K562 (cell line): Measurements from ENCODE around the gene KLK3. TPM values are rescaled to one million over a fixed set of nuclear protein-coding genes. Genes with fewer than 3 reads are reported as not detected.
A peak's percentile ranks its signal among the peaks of the same experiment; 100 is the strongest.

Experiments
- CBFA2T3 ChIP-seq: fragments of 450-650 bp; IDR thresholded peaks from 2 replicates; pipeline ENCODE4 v1.6.1; 2017
- CREB1 ChIP-seq, 2 experiments: sonication (generic) in 1 of 2; formaldehyde crosslinking in 1 of 2; IDR thresholded peaks; 2 replicates each; pipeline versions ENCODE4 v1.6.1 to v1.8.0; 2012 to 2022; ENCODE audit warnings: inconsistent platforms in 1 of 2, mild to moderate bottlenecking in 1 of 2, missing genetic modification reagents in 1 of 2, moderate library complexity in 1 of 2
- E2F3 ChIP-seq: fragments of 250-450 bp; sonication (Bioruptor Pico); IDR thresholded peaks from 2 replicates; pipeline ENCODE4 v1.4.0; 2020; ENCODE audit warnings: mild to moderate bottlenecking
- FOSL1 ChIP-seq: fragments of 200-800 bp; sonication (Bioruptor generic); conservative IDR thresholded peaks from 2 replicates; pipeline ENCODE4 v1.6.1; 2016; ENCODE audit warnings: missing genetic modification characterization, missing compliant biosample characterization
- FOXJ3 ChIP-seq: sonication (generic); formaldehyde crosslinking; IDR thresholded peaks from 2 replicates; pipeline ENCODE4 v1.4.0; 2020; ENCODE audit warnings: mild to moderate bottlenecking, missing genetic modification reagents
- HDAC1 ChIP-seq, 2 experiments: fragments of 450-650 bp; IDR thresholded peaks; 2 replicates each; pipeline ENCODE4 v1.6.1; 2016 to 2017; ENCODE audit warnings: inconsistent platforms in 1 of 2, mild to moderate bottlenecking in 1 of 2, moderate library complexity in 1 of 2
- JUND ChIP-seq, 2 experiments: IDR thresholded peaks; 2 replicates in 1 of 2; 3 replicates in 1 of 2; pipeline ENCODE4 v1.6.1; 2011; ENCODE audit warnings: borderline replicate concordance in 2 of 2, low read depth in 2 of 2, low read length in 2 of 2, improper control_type of control experiment in 1 of 2, missing biosample characterization in 1 of 2, missing genetic modification characterization in 1 of 2, missing genetic modification reagents in 1 of 2
- MCM5 ChIP-seq: fragments of 450-650 bp; IDR thresholded peaks from 2 replicates; pipeline ENCODE4 v1.6.1; 2016; ENCODE audit warnings: low read depth
- NCOR1 ChIP-seq: fragments of 450-650 bp; IDR thresholded peaks from 2 replicates; pipeline ENCODE4 v1.6.1; 2016; ENCODE audit warnings: mild to moderate bottlenecking, moderate library complexity
- NFIC ChIP-seq: fragments of 450-650 bp; IDR thresholded peaks from 2 replicates; pipeline ENCODE4 v1.6.1; 2017; ENCODE audit warnings: mild to moderate bottlenecking, inconsistent platforms
- POLR3A ChIP-seq: IDR thresholded peaks from 2 replicates; pipeline ENCODE4 v1.6.1; 2011; ENCODE audit warnings: borderline replicate concordance, mild to moderate bottlenecking, moderate library complexity; ENCODE audit not compliant: insufficient read length, insufficient read depth; ENCODE audit errors: extremely low read depth
- RNF2 ChIP-seq: sonication (generic); IDR thresholded peaks from 2 replicates; pipeline ENCODE4 v1.6.1; 2016
- SAFB ChIP-seq: fragments of 200-400 bp; formaldehyde crosslinking; IDR thresholded peaks from 2 replicates; pipeline ENCODE4 v1.6.1; 2017; ENCODE audit warnings: low read depth, low read length, borderline replicate concordance
- SFPQ ChIP-seq: fragments of 200-400 bp; formaldehyde crosslinking; IDR thresholded peaks from 2 replicates; pipeline ENCODE4 v1.6.1; 2017; ENCODE audit warnings: mild to moderate bottlenecking, low read depth, low read length, moderate library complexity
- SMARCE1 ChIP-seq: fragments of 450-650 bp; IDR thresholded peaks from 2 replicates; pipeline ENCODE4 v1.7.1; 2016; ENCODE audit warnings: mild to moderate bottlenecking
- ZC3H8 ChIP-seq: fragments of 450-650 bp; IDR thresholded peaks from 2 replicates; pipeline ENCODE4 v1.6.1; 2017
- polyA plus RNA-seq, 8 experiments: library from polyadenylated mRNA; depleted of rRNA in 4 of 8; stranded (reverse) in 5 of 8; unstranded in 3 of 8; fragments of >200 nt; fragmentation: Nextera tagmentation in 2 of 8; fragmentation: Illumina TruSeq in 1 of 8; extraction: Ambion mirVana in 2 of 8; extraction: Trizol in 1 of 8; gene quantifications; 2 replicates each; pipeline versions ENCODE4 v1.2.1 to v1.2.3, GENCODE V29; 2011 to 2014; ENCODE audit warnings: inconsistent platforms in 1 of 8, missing spikeins in 1 of 8
- total RNA-seq, 7 experiments: library from RNA; depleted of rRNA in 6 of 7; stranded (reverse); fragments of >200 nt in 6 of 7; fragmentation: Illumina TruSeq in 2 of 7; extraction: Trizol in 2 of 7; gene quantifications; 2 replicates each; pipeline versions ENCODE4 v1.2.1 to v1.2.3, GENCODE V29; 2011 to 2021; ENCODE audit warnings: low replicate concordance in 1 of 7
- TF ChIP-seq, protein P1 (sequence below), 2 experiments: IDR thresholded peaks in 1 of 2; conservative IDR thresholded peaks in 1 of 2; 2 replicates each; pipeline ENCODE4 v1.6.1; 2016; ENCODE audit warnings: low read depth in 2 of 2, mild to moderate bottlenecking in 1 of 2, missing compliant biosample characterization in 1 of 2, missing genetic modification characterization in 1 of 2, moderate library complexity in 1 of 2
- TF ChIP-seq, protein P2 (sequence below), 3 experiments: fragments of 200-800 bp in 1 of 3; fragments of 250-450 bp in 1 of 3; fragments of 450-650 bp in 1 of 3; sonication (Bioruptor Pico) in 1 of 3; sonication (Bioruptor generic) in 1 of 3; formaldehyde crosslinking in 1 of 3; IDR thresholded peaks; 2 replicates each; pipeline versions ENCODE4 v1.6.1 to v1.8.0; 2016 to 2022; ENCODE audit warnings: mild to moderate bottlenecking in 2 of 3, missing genetic modification characterization in 2 of 3, missing compliant biosample characterization in 1 of 3, moderate library complexity in 1 of 3
- TF ChIP-seq, protein P3 (sequence below): fragments of 250-450 bp; sonication (Bioruptor Pico); IDR thresholded peaks from 2 replicates; pipeline ENCODE4 v1.5.0; 2021

KLK3 gene
- total and polyA plus RNA-seq, 9 of the 15 experiments (the other 6 are each of a cell fraction or from before 2014, with no cell fraction given): not detected

DNA sequence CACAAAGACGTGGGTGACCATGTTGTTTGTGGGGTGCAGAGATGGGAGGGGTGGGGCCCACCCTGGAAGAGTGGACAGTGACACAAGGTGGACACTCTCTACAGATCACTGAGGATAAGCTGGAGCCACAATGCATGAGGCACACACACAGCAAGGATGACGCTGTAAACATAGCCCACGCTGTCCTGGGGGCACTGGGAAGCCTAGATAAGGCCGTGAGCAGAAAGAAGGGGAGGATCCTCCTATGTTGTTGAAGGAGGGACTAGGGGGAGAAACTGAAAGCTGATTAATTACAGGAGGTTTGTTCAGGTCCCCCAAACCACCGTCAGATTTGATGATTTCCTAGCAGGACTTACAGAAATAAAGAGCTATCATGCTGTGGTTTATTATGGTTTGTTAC lies 24.1 kb downstream of the KLK3 start (continued):
- TF ChIP-seq SFPQ (no peak), HDAC1 (IDR thresholded peaks at IDR 0.05) (peak in 1 of 2 experiments; percentile 61; a peak in 2 of 4 replicates), JUND (IDR thresholded peaks at IDR 0.05; ENCODE audit: borderline replicate concordance, low read depth, low read length) (peak; percentile 70; the same call in 1 of the 2 replicates), JUND (tag; IDR thresholded peaks at IDR 0.05; ENCODE audit: borderline replicate concordance, low read depth, low read length) (peak; percentile 49; the same call in 2 of the 3 replicates), MCM5 (no peak), FOSL1 (peak; percentile 53; the same call in 1 of the 2 replicates), RNF2 (no peak), CREB1 (IDR thresholded peaks at IDR 0.05) (peak; percentile 67; the same call in 1 of the 2 replicates), CREB1 (CRISPR knock-in tag; IDR thresholded peaks at IDR 0.05) (no peak; the same call in 1 of the 2 replicates), CBFA2T3 (peak; percentile 87), NFIC (0 out of 2 replicates have a peak, but pooled peaks have one; percentile 19), POLR3A (no peak), FOXJ3 (CRISPR knock-in tag) (no peak), SAFB (no peak), E2F3 (CRISPR knock-in tag) (no peak), ZC3H8 (no peak), SMARCE1 (peak; percentile 74), NCOR1 (peak; percentile 72)
- TF ChIP-seq, protein P1, sequence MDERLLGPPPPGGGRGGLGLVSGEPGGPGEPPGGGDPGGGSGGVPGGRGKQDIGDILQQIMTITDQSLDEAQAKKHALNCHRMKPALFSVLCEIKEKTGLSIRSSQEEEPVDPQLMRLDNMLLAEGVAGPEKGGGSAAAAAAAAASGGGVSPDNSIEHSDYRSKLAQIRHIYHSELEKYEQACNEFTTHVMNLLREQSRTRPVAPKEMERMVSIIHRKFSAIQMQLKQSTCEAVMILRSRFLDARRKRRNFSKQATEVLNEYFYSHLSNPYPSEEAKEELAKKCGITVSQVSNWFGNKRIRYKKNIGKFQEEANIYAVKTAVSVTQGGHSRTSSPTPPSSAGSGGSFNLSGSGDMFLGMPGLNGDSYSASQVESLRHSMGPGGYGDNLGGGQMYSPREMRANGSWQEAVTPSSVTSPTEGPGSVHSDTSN (CRISPR knock-in tag; IDR thresholded peaks at IDR 0.05; ENCODE audit: low read depth): no peak
- TF ChIP-seq, protein P1 (tag; conservative IDR thresholded peaks at IDR 0.05; ENCODE audit: low read depth): peak; percentile 45; the same call in 1 of the 2 replicates
- TF ChIP-seq, protein P2, sequence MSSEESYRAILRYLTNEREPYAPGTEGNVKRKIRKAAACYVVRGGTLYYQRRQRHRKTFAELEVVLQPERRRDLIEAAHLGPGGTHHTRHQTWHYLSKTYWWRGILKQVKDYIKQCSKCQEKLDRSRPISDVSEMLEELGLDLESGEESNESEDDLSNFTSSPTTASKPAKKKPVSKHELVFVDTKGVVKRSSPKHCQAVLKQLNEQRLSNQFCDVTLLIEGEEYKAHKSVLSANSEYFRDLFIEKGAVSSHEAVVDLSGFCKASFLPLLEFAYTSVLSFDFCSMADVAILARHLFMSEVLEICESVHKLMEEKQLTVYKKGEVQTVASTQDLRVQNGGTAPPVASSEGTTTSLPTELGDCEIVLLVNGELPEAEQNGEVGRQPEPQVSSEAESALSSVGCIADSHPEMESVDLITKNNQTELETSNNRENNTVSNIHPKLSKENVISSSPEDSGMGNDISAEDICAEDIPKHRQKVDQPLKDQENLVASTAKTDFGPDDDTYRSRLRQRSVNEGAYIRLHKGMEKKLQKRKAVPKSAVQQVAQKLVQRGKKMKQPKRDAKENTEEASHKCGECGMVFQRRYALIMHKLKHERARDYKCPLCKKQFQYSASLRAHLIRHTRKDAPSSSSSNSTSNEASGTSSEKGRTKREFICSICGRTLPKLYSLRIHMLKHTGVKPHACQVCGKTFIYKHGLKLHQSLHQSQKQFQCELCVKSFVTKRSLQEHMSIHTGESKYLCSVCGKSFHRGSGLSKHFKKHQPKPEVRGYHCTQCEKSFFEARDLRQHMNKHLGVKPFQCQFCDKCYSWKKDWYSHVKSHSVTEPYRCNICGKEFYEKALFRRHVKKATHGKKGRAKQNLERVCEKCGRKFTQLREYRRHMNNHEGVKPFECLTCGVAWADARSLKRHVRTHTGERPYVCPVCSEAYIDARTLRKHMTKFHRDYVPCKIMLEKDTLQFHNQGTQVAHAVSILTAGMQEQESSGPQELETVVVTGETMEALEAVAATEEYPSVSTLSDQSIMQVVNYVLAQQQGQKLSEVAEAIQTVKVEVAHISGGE (CRISPR knock-in tag; IDR thresholded peaks at IDR 0.05): peak in 1 of 3 experiments; percentile 50; a peak in 1 of 6 replicates
- TF ChIP-seq, protein P3, sequence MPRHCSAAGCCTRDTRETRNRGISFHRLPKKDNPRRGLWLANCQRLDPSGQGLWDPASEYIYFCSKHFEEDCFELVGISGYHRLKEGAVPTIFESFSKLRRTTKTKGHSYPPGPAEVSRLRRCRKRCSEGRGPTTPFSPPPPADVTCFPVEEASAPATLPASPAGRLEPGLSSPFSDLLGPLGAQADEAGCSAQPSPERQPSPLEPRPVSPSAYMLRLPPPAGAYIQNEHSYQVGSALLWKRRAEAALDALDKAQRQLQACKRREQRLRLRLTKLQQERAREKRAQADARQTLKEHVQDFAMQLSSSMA (CRISPR knock-in tag): no peak
